HG02981 (cell line): Measurements from ENCODE around the gene RIPPLY1.

Experiments
- ATAC-seq: cut with Tn5 transposase; IDR thresholded peaks from one replicate; pipeline ENCODE4 v1.9.1; 2021; ENCODE audit warnings: mild to moderate bottlenecking, moderate library complexity; ENCODE audit not compliant: unreplicated experiment

RIPPLY1 gene, protein sequence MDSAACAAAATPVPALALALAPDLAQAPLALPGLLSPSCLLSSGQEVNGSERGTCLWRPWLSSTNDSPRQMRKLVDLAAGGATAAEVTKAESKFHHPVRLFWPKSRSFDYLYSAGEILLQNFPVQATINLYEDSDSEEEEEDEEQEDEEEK

DNA sequence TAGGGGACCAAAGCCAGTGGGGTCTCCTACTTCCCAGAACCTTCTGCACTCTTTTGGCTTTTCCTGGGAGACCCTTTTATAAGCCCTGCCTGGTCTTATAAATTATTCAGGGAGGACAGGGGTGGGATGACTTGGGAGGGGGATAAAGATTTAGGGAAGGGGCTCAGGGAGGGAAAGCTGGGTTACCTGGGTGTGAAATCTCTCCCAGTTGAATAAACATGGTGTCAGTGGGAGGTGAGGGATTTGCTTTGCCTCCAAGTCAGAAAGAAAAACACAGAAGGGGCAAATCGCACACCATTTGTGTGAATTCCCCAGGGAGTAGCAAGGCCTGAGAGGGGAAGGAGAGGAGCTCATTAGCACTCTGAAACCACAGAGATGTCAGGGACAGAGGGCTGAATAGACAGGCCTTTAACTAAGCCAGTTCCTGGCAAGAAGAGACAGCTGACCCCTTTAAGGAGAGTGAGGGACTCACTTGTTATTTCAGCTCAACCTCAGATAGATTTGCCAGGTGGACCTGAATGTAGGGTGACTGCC is at the start of gene RIPPLY1:
RIPPLY1 (minus strand) TSS at position 51 of the 534 bp plus-strand sequence. CDS start 54 bp downstream, outside the sequence.
- ATAC-seq: no peak

DNA sequence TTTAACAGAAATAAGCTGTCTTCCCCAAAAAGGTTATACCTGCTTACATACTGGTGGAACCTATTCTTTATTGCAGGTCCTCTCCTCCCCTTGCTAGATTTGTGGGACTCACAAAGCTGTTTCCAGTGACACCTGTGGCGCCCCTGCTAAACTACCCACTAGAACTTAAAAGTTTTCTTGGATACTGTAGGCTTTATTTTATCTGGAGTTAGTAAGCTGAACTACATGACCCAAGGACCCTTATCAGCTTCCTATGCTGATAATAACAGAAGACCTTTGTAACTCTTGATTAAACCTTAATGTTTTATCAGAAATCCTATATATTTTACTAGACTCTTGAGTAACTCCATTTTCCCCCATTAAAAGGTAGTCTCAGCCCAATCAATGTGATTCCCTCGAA is 49.4 kb upstream of the RIPPLY1 start:
- no peak for ATAC-seq

DNA sequence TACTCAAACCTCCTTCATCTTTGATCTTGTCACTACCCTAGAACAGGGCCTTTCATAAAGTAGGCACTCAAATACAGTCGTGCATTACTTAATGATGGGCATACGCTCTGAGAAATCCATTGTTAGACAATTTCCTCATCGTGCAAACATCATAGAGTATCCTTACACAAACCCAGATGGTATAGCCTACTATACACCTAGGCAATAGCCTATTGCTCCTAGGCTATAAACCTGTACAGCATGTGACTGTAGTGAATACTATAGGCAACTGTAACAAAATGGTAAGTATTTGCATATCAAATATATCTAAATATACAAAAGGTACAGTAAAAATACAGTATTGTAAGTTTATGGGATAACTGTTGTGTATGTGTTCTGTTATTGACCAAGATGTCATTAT is 48.9 kb upstream of the RIPPLY1 start:
- ATAC-seq: no peak

DNA sequence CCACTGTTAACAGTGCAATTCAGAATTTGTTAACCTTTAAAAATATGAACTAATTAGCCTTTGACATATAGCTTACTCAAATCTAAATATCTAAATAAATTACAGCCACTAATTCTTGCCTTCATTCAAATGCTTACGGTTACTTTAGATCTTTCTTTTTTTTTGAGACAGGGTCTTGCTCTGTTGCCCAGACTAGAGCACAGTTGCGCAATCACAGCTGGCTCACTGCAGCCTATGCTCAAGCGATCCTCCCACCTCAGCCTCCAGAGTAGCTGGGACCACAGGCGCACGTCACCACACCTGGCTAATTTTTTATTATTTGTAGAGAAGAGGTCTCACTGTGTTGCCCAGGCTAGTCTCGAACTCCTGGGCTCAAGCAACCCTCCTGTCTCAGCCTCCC is 48.1 kb upstream of the RIPPLY1 start:
- ATAC-seq: no peak

DNA sequence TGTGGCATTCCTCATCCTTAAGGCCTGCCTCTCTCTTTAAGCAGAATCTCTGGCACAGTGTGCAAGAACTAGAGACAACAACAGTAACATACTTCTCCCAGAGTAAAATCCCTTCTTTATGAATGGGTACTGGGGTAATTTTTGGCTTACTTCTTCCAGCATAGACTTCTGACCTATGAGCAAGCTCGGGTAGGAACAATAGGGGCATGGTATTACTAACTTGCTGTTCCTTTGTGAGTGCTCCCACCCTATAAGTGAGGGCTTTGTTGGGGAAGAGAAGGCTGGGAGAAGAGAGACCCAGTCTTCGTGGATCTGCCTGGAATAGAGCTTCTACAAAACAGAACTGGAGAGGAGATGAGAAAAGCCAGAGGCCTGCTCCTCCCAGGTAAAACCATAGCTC is 47.2 kb upstream of the RIPPLY1 start:
- no peak for ATAC-seq

GRCh38 chrX:106949366-106949765 is 46.2 kb upstream of the RIPPLY1 start:
- no peak for ATAC-seq

DNA sequence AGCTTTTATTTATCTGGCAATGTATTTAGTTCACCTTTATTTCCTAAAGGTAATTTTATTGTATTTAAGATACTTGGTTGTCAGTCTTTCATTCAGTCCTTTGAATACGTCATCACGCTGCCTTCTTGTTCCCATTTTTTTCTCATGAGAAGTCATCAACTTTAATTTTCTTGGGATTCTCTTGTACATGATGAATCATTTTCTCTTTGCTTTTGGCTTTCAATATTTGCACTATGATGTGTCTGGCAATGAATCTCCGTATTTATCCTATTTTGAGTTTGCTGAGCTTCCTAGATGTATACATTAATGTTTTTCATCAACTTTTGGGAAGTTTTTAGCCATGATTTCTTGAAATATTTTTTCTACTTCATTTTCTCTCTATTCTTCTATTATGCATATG is 45.5 kb upstream of the RIPPLY1 start:
- ATAC-seq: no peak

- ATAC-seq: no peak
Measured at GRCh38 chrX:106946464-106946863, 43.3 kb upstream of the RIPPLY1 start.

DNA sequence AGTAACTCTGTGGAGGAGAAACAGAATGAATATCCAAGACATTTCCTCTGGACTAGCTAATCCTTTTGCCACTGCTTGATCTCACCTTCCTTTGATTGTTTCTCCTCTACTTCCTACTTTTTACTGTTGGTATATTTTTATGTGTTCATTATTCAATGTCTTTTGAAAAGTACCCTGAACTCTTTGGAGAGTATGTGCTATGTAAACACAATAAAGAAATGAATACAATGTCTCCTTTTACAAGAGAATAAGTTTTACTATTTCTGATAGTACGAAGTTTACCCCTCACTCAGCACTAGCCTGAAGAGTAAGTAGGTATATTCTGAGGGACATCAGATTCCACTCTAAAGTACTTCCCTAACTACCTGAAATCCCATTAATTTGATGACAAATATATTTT is 36.9 kb upstream of the RIPPLY1 start:
- no peak for ATAC-seq

- ATAC-seq: no peak
Measured at GRCh38 chrX:106939566-106939965, 36.4 kb upstream of the RIPPLY1 start.

DNA sequence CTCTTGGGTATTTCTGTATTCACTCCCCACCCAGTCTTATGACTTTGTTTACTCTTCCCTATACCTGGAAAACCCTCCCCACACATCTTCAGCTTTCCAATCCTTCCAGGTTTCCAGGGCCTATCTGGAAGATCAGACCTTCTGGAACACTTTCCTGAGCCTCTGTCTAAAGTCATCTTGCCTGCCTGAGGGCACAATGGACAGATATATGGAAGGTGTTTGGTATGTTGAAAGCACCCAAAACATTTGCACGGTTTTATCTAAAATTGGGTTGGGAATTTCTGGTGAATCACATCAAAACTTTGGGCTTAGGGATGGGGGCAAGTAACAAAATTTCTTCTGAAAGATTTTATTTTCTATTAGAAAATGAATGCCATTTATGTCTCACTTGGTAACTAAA is 33.1 kb upstream of the RIPPLY1 start:
- no peak for ATAC-seq

- ATAC-seq: no peak
Measured at GRCh38 chrX:106935175-106935574, 32.0 kb upstream of the RIPPLY1 start.

DNA sequence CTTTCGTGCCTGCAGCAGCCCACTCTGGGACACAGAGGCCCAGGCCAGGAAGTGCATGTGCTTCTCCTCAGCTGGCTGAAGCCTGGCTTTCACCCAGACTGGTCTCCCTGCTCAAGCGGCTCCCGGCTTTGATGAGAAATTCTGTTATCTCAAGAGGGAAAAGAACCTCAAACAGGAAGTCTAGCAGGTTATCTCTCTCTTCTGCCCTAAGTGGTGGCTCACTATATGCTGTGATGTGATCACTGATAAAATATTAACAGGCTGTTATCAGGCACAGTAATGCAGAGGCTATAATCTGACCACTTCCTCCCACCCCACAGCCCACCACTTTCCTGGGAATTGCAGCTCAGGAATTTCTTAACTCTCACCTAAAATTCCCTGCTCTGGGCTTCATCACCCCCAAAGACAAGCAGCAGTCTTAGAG is 30.4 kb upstream of the RIPPLY1 start:
- no peak for ATAC-seq

DNA sequence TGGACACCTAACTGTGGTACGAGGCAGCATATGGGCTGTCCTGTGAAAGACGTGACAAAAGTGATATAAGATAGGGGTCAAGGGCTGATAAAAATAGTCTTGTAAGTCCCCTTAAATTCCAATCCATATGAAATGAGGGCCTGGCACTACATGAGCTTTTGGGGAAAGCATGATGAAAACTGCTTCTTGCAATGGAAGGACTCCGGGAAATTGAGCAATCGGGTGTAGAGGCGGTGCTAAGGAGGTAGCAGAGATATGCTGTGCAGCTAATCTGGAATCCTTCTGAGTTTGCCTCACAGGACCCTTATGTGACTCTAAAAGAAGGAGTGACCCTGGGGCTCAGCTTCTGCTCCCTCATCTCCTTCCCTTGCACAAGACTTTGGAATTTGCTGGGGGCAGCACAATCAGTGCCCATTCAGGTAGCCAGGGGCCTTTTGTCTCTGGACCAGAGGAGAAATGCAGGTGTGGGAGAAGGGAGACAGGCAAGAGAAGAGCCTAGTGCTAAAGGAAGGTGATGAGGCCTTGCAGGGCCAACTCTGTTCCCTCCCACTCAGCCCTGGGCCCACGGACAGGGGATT is 29.9 kb upstream of the RIPPLY1 start:
- ATAC-seq: no peak

GRCh38 chrX:106932492-106932923 is 29.4 kb upstream of the RIPPLY1 start:
- ATAC-seq: no peak

GRCh38 chrX:106931831-106932491 is 28.8 kb upstream of the RIPPLY1 start:
- ATAC-seq: no peak

DNA sequence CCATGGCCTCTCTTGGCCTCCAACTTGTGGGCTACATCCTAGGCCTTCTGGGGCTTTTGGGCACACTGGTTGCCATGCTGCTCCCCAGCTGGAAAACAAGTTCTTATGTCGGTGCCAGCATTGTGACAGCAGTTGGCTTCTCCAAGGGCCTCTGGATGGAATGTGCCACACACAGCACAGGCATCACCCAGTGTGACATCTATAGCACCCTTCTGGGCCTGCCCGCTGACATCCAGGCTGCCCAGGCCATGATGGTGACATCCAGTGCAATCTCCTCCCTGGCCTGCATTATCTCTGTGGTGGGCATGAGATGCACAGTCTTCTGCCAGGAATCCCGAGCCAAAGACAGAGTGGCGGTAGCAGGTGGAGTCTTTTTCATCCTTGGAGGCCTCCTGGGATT is 25.1 kb upstream of the RIPPLY1 start:
- no peak for ATAC-seq

DNA sequence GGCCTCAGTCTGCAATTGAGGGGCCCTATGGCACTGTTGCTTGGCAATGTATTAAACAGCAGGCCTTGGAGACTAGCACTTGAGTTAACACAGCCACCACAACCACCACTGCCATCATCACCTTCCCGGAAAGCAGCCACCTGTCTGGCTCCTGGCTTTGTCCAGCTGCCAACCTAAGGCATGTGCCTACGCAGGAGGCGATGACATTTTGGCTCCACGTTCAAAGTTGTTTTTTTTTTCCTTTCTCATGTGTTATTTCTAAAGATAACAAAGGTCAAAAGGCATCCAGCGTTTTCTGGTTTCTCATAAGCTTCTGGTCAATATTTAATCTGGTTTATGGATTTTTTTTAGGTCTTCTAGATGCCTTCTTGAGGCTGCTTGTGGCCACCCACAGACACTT is 24.6 kb upstream of the RIPPLY1 start:
- no peak for ATAC-seq

GRCh38 chrX:106927023-106927422 is 23.9 kb upstream of the RIPPLY1 start:
- no peak for ATAC-seq

DNA sequence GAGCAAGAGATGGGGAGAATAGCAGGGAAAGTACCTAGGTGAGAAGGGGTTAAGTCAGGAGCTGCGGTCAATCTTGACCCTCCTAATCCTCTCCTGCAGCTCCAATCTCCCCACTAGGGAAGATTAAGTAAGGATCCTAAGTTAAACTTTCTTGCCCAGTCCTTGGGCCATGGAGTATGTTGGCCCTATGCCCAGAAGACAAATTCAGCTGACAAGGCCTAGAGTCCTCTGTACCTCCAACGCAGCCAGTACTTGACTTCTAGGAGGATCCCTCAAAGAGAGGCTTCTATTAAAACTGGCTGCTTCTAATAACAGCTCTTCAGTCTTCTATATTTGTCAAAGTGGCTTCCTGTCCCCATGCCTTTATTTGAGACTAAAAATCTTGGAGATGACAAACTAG is 18.5 kb upstream of the RIPPLY1 start:
- ATAC-seq: no peak

DNA sequence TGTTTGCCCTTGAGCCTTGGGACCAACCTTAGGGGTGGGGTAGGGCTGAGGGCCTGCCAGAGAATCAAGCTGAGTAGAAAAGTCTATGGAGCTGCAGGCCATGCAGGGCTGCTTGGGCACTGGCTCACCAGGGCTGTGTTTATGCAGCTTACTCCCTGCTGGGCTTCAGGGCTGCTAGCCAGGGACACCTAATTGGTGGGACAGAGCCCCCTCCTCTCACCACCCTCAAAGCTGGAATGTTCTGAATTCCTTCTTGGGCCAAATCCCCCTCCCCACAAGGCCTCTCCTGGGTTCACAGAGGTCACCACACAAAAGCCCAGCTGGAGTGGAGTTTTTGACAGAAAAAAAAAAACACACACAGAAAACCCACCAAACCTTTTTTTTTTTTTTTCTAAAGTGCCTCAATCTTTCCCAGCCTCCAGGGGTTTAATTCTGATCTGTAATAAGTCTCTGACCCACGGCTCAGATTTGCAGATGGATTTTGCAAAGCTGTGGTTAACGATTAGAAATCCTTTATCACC is 16.9 kb upstream of the RIPPLY1 start, which contains the start of gene CLDN2:
CLDN2 (plus strand) TSS at position 471 of the 521 bp plus-strand sequence. CDS start 7,827 bp downstream, outside the sequence.
- no peak for ATAC-seq
